B cell (primary cell): Measurements from ENCODE around the gene NHERF2. TPM values are rescaled to one million over a fixed set of nuclear protein-coding genes. Genes with fewer than 3 reads are reported as not detected.

Experiments used
- ATAC-seq: fragments of 200-7000 bp; cut with Tn5 transposase; one replicate; pipeline ENCODE4 v1.10.0; 2021; ENCODE audit warnings: low read depth, mild to moderate bottlenecking, moderate number of reproducible peaks, moderate library complexity
- CTCF ChIA-PET: fragments of 350-600 bp; sonication (Branson Sonifier 250); formaldehyde crosslinking; loops from one replicate; lab custom pipeline; 2021; ENCODE audit warnings: antibody characterized with exemption, inconsistent platforms; lab: Charles Lee
- POLR2A ChIA-PET: fragments of 350-600 bp; sonication (Branson Sonifier 250); formaldehyde crosslinking; loops from one replicate; lab custom pipeline; 2021; ENCODE audit warnings: antibody characterized with exemption; lab: Charles Lee
- DNase-seq: peaks from one replicate; pipeline ENCODE4 v3.0.0; 2013
- H2AFZ ChIP-seq: 2 replicates; pipeline ENCODE4 v1.6.1; 2012; ENCODE audit warnings: mild to moderate bottlenecking, low read depth, low read length; ENCODE audit not compliant: insufficient read depth, poor library complexity, severe bottlenecking
- H3K27ac ChIP-seq, 2 donors: 1 replicate in 1 of 2; 2 replicates in 1 of 2; pipeline ENCODE4 v1.5.1; 2012 to 2013; ENCODE audit warnings: low read length in 2 of 2, mild to moderate bottlenecking in 2 of 2, moderate library complexity in 1 of 2
- H3K27me3 ChIP-seq, 4 experiments: fragments of 200-600 bp in 1 of 4; sonication (generic) in 1 of 4; replicated peaks in 1 of 4; 1 replicate in 2 of 4; 2 replicates in 2 of 4; pipeline versions ENCODE4 v1.6.1 to v1.7.0; 2013 to 2016; ENCODE audit warnings: low read length in 3 of 4, mild to moderate bottlenecking in 2 of 4, mixed read lengths in 1 of 4, moderate library complexity in 1 of 4; ENCODE audit not compliant: insufficient read depth in 4 of 4, control insufficient read depth in 3 of 4; ENCODE audit errors: control extremely low read depth in 1 of 4
- H3K36me3 ChIP-seq, 2 experiments: replicated peaks in 1 of 2; 1 replicate in 1 of 2; 2 replicates in 1 of 2; pipeline versions ENCODE4 v1.6.1 to v1.7.1; 2013; ENCODE audit warnings: low read length in 1 of 2; ENCODE audit not compliant: insufficient read depth in 2 of 2, control insufficient read depth in 1 of 2; ENCODE audit errors: control extremely low read depth in 1 of 2, extremely low read depth in 1 of 2
- H3K4me1 ChIP-seq, 2 donors: fragments of 200-600 bp in 1 of 2; sonication (generic) in 1 of 2; 1 replicate in 1 of 2; 2 replicates in 1 of 2; pipeline versions ENCODE4 v1.5.1 to v1.6.1; 2013 to 2017; ENCODE audit warnings: low read length in 2 of 2; ENCODE audit not compliant: control insufficient read depth in 2 of 2, insufficient read depth in 2 of 2
- H3K4me2 ChIP-seq: replicated peaks from 2 replicates; pipeline ENCODE3; 2012; ENCODE audit warnings: mild to moderate bottlenecking, low read depth, low read length; ENCODE audit not compliant: poor library complexity, severe bottlenecking
- H3K4me3 ChIP-seq, 5 experiments: fragments of 200-600 bp in 1 of 5; sonication (generic) in 1 of 5; 1 replicate in 3 of 5; 2 replicates in 2 of 5; pipeline versions ENCODE4 v1.5.1 to v1.7.0; 2011 to 2016; ENCODE audit warnings: low read length in 4 of 5, mild to moderate bottlenecking in 4 of 5, low read depth in 2 of 5, control low read depth in 1 of 5, moderate library complexity in 1 of 5; ENCODE audit not compliant: insufficient read depth in 1 of 5; ENCODE audit errors: control extremely low read depth in 1 of 5, extremely low read depth in 1 of 5
- H3K79me2 ChIP-seq: fragments of 200-600 bp; sonication (generic); one replicate; pipeline ENCODE4 v1.6.0; 2016; ENCODE audit warnings: low read length; ENCODE audit not compliant: control insufficient read depth, insufficient read depth
- H3K9ac ChIP-seq: fragments of 200-600 bp; sonication (generic); 2 replicates; pipeline ENCODE4 v1.6.1; 2017; ENCODE audit warnings: mild to moderate bottlenecking, low read length, moderate library complexity
- H3K9me3 ChIP-seq, 3 donors: one replicate each; pipeline versions ENCODE4 v1.6.1 to v1.7.1; 2013; ENCODE audit warnings: low read length in 2 of 3; ENCODE audit not compliant: control insufficient read depth in 2 of 3, insufficient read depth in 1 of 3; ENCODE audit errors: control extremely low read depth in 1 of 3
- H4K20me1 ChIP-seq: 2 replicates; pipeline ENCODE4 v1.6.0; 2012; ENCODE audit warnings: mild to moderate bottlenecking, low read length; ENCODE audit not compliant: insufficient read depth, control insufficient read depth, poor library complexity, severe bottlenecking
- H3K27ac Mint-ChIP-seq: one replicate; pipeline ENCODE4 v1.8.0; 2021; ENCODE audit warnings: mixed read lengths
- H3K27me3 Mint-ChIP-seq: one replicate; pipeline ENCODE4 v1.8.0; 2021; ENCODE audit warnings: mixed read lengths
- H3K4me1 Mint-ChIP-seq: one replicate; pipeline ENCODE4 v1.8.0; 2021; ENCODE audit warnings: mixed read lengths
- H3K4me3 Mint-ChIP-seq: one replicate; pipeline ENCODE4 v1.8.0; 2021; ENCODE audit warnings: mixed read lengths
- H3K9me3 Mint-ChIP-seq: one replicate; pipeline ENCODE4 v1.8.0; 2022; ENCODE audit warnings: mixed read lengths; ENCODE audit not compliant: insufficient read depth
- CTCF ChIP-seq: fragments of 200-600 bp; IDR thresholded peaks from one replicate; pipeline ENCODE4 v1.8.0; 2022; ENCODE audit warnings: antibody characterized with exemption, mild to moderate bottlenecking
- EZH2 ChIP-seq: IDR thresholded peaks from 2 replicates; pipeline ENCODE4 v1.6.1; 2012; ENCODE audit warnings: borderline replicate concordance, low read depth, mild to moderate bottlenecking, moderate library complexity, low read length; ENCODE audit not compliant: insufficient read depth, poor library complexity, severe bottlenecking
- WGBS: methylation state at CpG from one replicate; pipeline ENCODE4 v1.1.5; 2013; ENCODE audit warnings: missing lambda C conversion rate; ENCODE audit not compliant: insufficient coverage; 5-methylcytosine and 5-hydroxymethylcytosine counted together
- intact Hi-C: fragments of 100-400 bp; cut with micrococcal nuclease; formaldehyde crosslinking; loops from one replicate; pipeline ENCODE4 v1.10.0; 2022
- polyA plus RNA-seq: library from polyadenylated mRNA; depleted of rRNA; stranded (reverse); fragments of >200 nt; gene quantifications from 2 replicates; pipeline ENCODE4 v1.2.3, GENCODE V29; 2012
- total RNA-seq, 2 donors: library from RNA; stranded (reverse); fragments of 120-200 nt in 1 of 2; gene quantifications; 1 replicate in 1 of 2; 2 replicates in 1 of 2; pipeline versions ENCODE4 v1.2.3 to v1.2.4, GENCODE V29; 2013 to 2022

The NHERF2 gene
- total and polyA plus RNA-seq, 2 donors (not counting 1 experiment from before 2014, with no cell fraction given): 1.8 to 2.2 TPM

- Histone ChIP-seq H3K79me2 (peaks cover 45% of the 10 kb centered on the region), H3K27me3 (no peaks in the 10 kb centered on the region), H3K9ac (no peak overlapping the region), H3K4me3 (no peak overlapping the region), H2AFZ (no peak overlapping the region), H3K4me2 (no peak overlapping the region), H3K27ac (no peak overlapping the region), H3K9me3 (no peaks in the 10 kb centered on the region), H3K36me3 (peaks cover 0 to 49% of the 10 kb centered on the region in 2 experiments), H3K4me1 (peaks cover 12 to 21% of the 10 kb centered on the region in 2 donors), H4K20me1 (peaks cover 63% of the 10 kb centered on the region)
- intact Hi-C loops: no loop called here
- no peaks in the 10 kb centered on the region for H3K9me3 Mint-ChIP-seq
- POLR2A ChIA-PET: interaction anchor here (0.6 kb wide), 1 partner anchor 10 kb away, joined by 5 read pairs; no protein-coding TSS in a partner anchor
- WGBS: 98% methylated on average over 50 of the region's 53 CpGs
- H3K4me3 Mint-ChIP-seq: no peak overlapping the region
- no peaks in the 10 kb centered on the region for H3K27me3 Mint-ChIP-seq
- no peak overlapping the region for H3K27ac Mint-ChIP-seq
- no peak for ATAC-seq
- TF ChIP-seq CTCF (no peak), EZH2 (no peak)
- no peak for DNase-seq
- H3K4me1 Mint-ChIP-seq: peaks cover 20% of the 10 kb centered on the region
- CTCF ChIA-PET: interaction anchor here (4.9 kb wide), 1 partner anchor 139 kb away, joined by 46 read pairs; no protein-coding TSS in a partner anchor
These were observed 25.0 kb upstream of the NHERF2 start for GRCh38 chr16:2001456-2002355.
